ENCODE data around the gene INSIG1.

INSIG1 gene

GRCh38 chr7:155280446-155281397 lies 17.0 kb upstream of the INSIG1 start:
- TF ChIP-seq CTCF (conservative IDR thresholded peaks at IDR 0.05; ENCODE audit: low read length) (no peak), EZH2phosphoT487 (IDR thresholded peaks at IDR 0.05; ENCODE audit: borderline replicate concordance) (no peak)
- Histone ChIP-seq H3K79me2 (ENCODE audit: insufficient read depth, low read length) (no peaks in the 10 kb centered on the region), H2AFZ (ENCODE audit: low read length) (peak overlapping the region; percentile 53; the same call in 1 of the 2 replicates), H3K4me1 (ENCODE audit: insufficient read depth, low read length, poor library complexity, severe bottlenecking) (peaks cover 55% of the 10 kb centered on the region), H3K9me3 (ENCODE audit: insufficient read depth, low read depth, low read length) (no peaks in the 10 kb centered on the region), H3F3A (ENCODE audit: low read depth) (no peaks in the 10 kb centered on the region), H3K36me3 (ENCODE audit: insufficient read depth, low read length) (no peaks in the 10 kb centered on the region), H3K27me3 (ENCODE audit: insufficient read depth, low read length, poor library complexity, severe bottlenecking) (no peaks in the 10 kb centered on the region), H3K4me2 (ENCODE audit: low read depth, low read length, poor library complexity, severe bottlenecking) (no peak overlapping the region), H3K9ac (ENCODE audit: low read depth, low read length, poor library complexity, severe bottlenecking) (peak overlapping the region; percentile 42), H3K9me2 (replicated peaks; ENCODE audit: low read depth, low read length) (no peaks in the 10 kb centered on the region), H3K4me3 (ENCODE audit: low read length, poor library complexity, severe bottlenecking) (no peak overlapping the region), H4K20me1 (ENCODE audit: insufficient read depth, low read length, poor library complexity, severe bottlenecking) (no peaks in the 10 kb centered on the region)

- Histone ChIP-seq H3K4me2 (ENCODE audit: low read depth, low read length, poor library complexity, severe bottlenecking) (no peak overlapping the region), H3K27me3 (ENCODE audit: insufficient read depth, low read length, poor library complexity, severe bottlenecking) (no peaks in the 10 kb centered on the region), H2AFZ (ENCODE audit: low read length) (peak overlapping the region; percentile 53; the same call in 1 of the 2 replicates), H4K20me1 (ENCODE audit: insufficient read depth, low read length, poor library complexity, severe bottlenecking) (no peaks in the 10 kb centered on the region), H3K36me3 (ENCODE audit: insufficient read depth, low read length) (no peaks in the 10 kb centered on the region), H3K4me3 (ENCODE audit: low read length, poor library complexity, severe bottlenecking) (no peak overlapping the region), H3K9me3 (ENCODE audit: insufficient read depth, low read depth, low read length) (no peaks in the 10 kb centered on the region), H3K79me2 (ENCODE audit: insufficient read depth, low read length) (no peaks in the 10 kb centered on the region), H3K9me2 (replicated peaks; ENCODE audit: low read depth, low read length) (no peaks in the 10 kb centered on the region), H3K4me1 (ENCODE audit: insufficient read depth, low read length, poor library complexity, severe bottlenecking) (peaks cover 63% of the 10 kb centered on the region), H3F3A (ENCODE audit: low read depth) (no peaks in the 10 kb centered on the region), H3K9ac (ENCODE audit: low read depth, low read length, poor library complexity, severe bottlenecking) (peak overlapping the region; percentile 42)
- TF ChIP-seq CTCF (conservative IDR thresholded peaks at IDR 0.05; ENCODE audit: low read length) (no peak), EZH2phosphoT487 (IDR thresholded peaks at IDR 0.05; ENCODE audit: borderline replicate concordance) (no peak)
These were observed 16.2 kb upstream of the INSIG1 start for GRCh38 chr7:155281398-155281969.

GRCh38 chr7:155282671-155283070 lies 15.0 kb upstream of the INSIG1 start:
- H3K4me1 ChIP-seq (ENCODE audit: insufficient read depth, low read length, poor library complexity, severe bottlenecking), result peaks cover 75% of the 10 kb centered on the region
- H3K9me2 ChIP-seq (replicated peaks; ENCODE audit: low read depth, low read length), result no peaks in the 10 kb centered on the region
- H2AFZ ChIP-seq (ENCODE audit: low read length), result no peak overlapping the region
- peak overlapping the region; percentile 5 for H3K9ac ChIP-seq (ENCODE audit: low read depth, low read length, poor library complexity, severe bottlenecking)
- H3K4me2 ChIP-seq (ENCODE audit: low read depth, low read length, poor library complexity, severe bottlenecking), result no peak overlapping the region
- no peaks in the 10 kb centered on the region for H3F3A ChIP-seq (ENCODE audit: low read depth)
- H3K4me3 ChIP-seq (ENCODE audit: low read length, poor library complexity, severe bottlenecking), result no peak overlapping the region
- TF ChIP-seq CTCF (conservative IDR thresholded peaks at IDR 0.05; ENCODE audit: low read length) (no peak), EZH2phosphoT487 (IDR thresholded peaks at IDR 0.05; ENCODE audit: borderline replicate concordance) (no peak)
- H3K27me3 ChIP-seq (ENCODE audit: insufficient read depth, low read length, poor library complexity, severe bottlenecking), result no peaks in the 10 kb centered on the region
- H3K9me3 ChIP-seq (ENCODE audit: insufficient read depth, low read depth, low read length), result no peaks in the 10 kb centered on the region
- H3K36me3 ChIP-seq (ENCODE audit: insufficient read depth, low read length), result no peaks in the 10 kb centered on the region
- H4K20me1 ChIP-seq (ENCODE audit: insufficient read depth, low read length, poor library complexity, severe bottlenecking), result no peaks in the 10 kb centered on the region
- no peaks in the 10 kb centered on the region for H3K79me2 ChIP-seq (ENCODE audit: insufficient read depth, low read length)

Data from Loucy (cell line).